Measurements from ENCODE around the gene PMAIP1.

The PMAIP1 gene

DNA sequence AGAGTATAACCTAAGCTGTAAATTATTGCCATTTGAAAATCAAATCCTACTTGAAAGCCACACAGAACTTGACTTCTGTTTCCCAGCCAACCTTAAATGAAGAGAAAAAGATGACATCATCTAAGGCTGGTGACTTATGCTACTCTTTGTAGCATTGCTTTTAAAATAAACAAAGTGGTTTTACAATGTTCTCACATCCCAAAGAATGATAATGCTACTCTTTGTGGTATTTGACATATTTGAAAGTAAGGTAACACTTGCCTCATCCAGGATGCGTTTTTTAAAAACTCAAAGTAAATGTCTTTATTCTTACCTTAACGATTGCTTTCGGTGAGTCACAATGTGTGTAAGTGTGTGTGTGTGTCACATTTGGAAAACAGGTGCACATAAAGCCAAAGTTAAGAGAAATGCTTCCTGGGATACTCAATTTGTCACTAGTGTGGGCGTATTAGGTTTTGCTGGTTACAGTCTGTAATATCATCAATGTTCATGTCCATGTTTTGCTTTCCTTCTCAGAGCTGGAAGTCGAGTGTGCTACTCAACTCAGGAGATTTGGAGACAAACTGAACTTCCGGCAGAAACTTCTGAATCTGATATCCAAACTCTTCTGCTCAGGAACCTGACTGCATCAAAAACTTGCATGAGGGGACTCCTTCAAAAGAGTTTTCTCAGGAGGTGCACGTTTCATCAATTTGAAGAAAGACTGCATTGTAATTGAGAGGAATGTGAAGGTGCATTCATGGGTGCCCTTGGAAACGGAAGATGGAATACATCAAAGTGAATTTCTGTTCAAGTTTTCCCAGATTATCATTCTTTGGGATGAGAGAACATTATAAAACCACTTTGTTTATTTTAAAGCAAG, 2.6 kb downstream of the PMAIP1 start:
- DNase-seq (ENCODE audit: insufficient read length, low spot score) (no peak), FAIRE-seq (no peak)
- no peak for TF ChIP-seq CTCF (IDR thresholded peaks at IDR 0.05; ENCODE audit: insufficient read depth, missing control alignments)

DNA sequence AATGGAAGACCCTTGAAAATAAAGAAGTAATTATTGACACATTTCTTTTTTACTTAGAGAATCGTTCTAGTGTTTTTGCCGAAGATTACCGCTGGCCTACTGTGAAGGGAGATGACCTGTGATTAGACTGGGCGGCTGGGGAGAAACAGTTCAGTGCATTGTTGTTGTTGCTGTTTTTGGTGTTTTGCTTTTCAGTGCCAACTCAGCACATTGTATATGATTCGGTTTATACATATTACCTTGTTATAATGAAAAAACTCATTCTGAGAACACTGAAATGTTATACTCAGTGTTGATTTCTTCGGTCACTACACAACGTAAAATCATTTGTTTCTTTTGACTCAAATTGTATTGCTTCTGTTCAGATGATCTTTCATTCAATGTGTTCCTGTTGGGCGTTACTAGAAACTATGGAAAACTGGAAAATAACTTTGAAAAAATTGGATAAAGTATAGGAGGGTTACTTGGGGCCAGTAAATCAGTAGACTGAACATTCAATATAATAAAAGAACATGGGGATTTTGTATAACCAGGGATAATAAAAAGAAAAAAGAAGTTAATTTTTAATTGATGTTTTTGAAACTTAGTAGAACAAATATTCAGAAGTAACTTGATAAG, 3.3 kb downstream of the PMAIP1 start:
- FAIRE-seq (no peak), DNase-seq (ENCODE audit: insufficient read length, low spot score) (no peak)
- no peak for TF ChIP-seq CTCF (IDR thresholded peaks at IDR 0.05; ENCODE audit: insufficient read depth, missing control alignments)

DNA sequence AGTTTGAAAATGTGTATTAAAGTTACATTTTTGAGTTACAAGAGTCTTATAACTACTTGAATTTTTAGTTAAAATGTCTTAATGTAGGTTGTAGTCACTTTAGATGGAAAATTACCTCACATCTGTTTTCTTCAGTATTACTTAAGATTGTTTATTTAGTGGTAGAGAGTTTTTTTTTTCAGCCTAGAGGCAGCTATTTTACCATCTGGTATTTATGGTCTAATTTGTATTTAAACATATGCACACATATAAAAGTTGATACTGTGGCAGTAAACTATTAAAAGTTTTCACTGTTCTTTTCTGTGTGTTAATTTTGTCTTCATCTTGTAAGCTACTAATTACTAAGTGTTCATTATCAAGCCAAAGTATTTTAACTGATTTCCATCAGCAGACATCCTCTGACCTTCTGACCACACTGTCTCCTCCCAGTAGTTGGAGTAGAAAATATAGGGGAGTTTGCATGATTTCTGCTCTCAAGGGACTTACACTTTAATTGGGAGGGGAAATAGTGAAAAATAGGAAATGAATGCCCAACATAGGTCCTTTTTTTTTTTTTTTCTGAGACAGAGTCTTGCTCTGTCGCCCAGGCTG, 4.3 kb downstream of the PMAIP1 start:
- TF ChIP-seq CTCF (IDR thresholded peaks at IDR 0.05; ENCODE audit: insufficient read depth, missing control alignments), result no peak
- no peak for FAIRE-seq

DNA sequence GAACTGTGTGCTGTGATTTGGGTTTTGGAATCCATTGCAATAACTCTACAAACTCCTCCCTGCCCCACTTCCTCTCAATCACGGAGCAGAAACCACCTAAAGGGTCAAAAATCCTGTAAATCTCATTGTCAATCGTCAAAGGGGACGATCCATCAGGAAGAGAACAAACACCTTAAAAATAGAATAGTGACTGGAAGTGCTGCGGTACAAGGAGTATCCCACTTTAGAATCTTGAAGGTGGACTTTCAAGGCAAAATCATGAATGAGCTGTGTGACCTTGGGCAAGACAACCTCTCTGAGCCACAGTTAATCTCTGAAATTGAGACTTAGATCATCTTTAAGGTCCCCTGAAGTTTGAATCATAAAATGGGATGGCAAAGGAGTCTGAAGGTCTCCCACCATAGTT, 5.9 kb downstream of the PMAIP1 start:
- FAIRE-seq, result peak; percentile 68
- DNase-seq (ENCODE audit: insufficient read length, low spot score), result no peak
- TF ChIP-seq CTCF (IDR thresholded peaks at IDR 0.05; ENCODE audit: insufficient read depth, missing control alignments), result no peak

More for the DNA sequence above, 4.3 kb downstream of the PMAIP1 start:
- DNase-seq (ENCODE audit: insufficient read length, low spot score), result no peak

DNA sequence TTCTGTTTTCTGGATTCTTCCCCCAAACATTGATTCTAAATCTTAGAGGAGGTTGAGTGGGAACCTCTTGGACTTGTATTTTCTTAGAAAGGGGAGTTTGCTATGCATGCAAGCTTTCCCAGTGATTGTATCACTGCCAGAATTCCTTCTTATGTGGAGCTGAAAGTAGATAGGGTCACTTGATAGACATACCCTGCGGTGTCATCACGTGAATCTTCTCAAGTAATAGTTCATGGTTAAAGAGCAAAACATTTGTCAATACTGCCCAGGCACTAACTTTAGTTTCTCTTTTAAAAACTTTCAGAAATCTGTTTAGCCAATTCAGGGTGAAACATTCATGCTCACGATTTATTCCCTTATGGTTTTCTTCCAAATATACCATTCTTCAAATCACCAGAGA, 6.4 kb downstream of the PMAIP1 start:
- FAIRE-seq (peak; percentile 82), DNase-seq (ENCODE audit: insufficient read length, low spot score) (no peak)
- TF ChIP-seq CTCF (IDR thresholded peaks at IDR 0.05; ENCODE audit: insufficient read depth, missing control alignments), result no peak

DNA sequence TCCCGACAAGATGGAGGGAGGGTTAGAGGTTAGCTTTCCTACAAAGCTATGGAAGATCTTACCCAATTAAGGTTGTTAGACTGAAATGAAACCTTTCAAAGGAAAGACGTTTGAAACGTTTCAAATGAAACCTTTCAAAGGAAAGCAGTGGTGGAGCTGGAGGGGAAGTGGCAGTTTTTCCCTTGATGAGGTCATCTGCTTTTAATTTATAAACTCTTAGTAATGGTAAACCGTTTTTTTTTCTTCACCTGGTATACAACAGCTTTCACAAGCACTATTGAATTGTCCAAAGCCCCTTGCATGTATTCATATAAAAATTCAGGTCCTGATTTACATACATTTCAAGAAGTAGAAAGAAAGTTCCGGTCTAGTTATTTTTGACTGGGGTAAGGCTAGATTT, 7.4 kb downstream of the PMAIP1 start:
- DNase-seq (ENCODE audit: insufficient read length, low spot score) (no peak), FAIRE-seq (peak; percentile 66)
- no peak for TF ChIP-seq CTCF (IDR thresholded peaks at IDR 0.05; ENCODE audit: insufficient read depth, missing control alignments)

All from D721Med (cell line).